Activated T-cell treated with anti-CD3 and anti-CD28 coated beads for 24 hours (primary cell): Measurements from ENCODE around the gene METTL24.
"Not testable (repeated sequence)": the region's sequence is repeated elsewhere in the genome, so short reads cannot be mapped to it uniquely, and the experiment has no call there.

ENCODE experiments used
- DNase-seq: peaks from one replicate; pipeline ENCODE4 v3.0.0-alpha.2; 2020; ENCODE audit warnings: low read depth

Gene METTL24

GRCh38 chr6:110315207-110315868 lies 42.8 kb downstream of the METTL24 start:
- no peak for DNase-seq

GRCh38 chr6:110310861-110311446 lies 47.2 kb downstream of the METTL24 start:
- DNase-seq: no peak

- not testable (repeated sequence) for DNase-seq
These were observed 48.7 kb downstream of the METTL24 start for GRCh38 chr6:110309432-110309831.

GRCh38 chr6:110307368-110307767 lies 50.8 kb downstream of the METTL24 start:
- DNase-seq: no peak

- not testable (repeated sequence) for DNase-seq
These were observed 52.3 kb downstream of the METTL24 start for GRCh38 chr6:110305832-110306231.

- not testable (repeated sequence) for DNase-seq
These were observed 54.5 kb downstream of the METTL24 start for GRCh38 chr6:110303692-110304091.

- DNase-seq: no peak
These were observed 59.2 kb downstream of the METTL24 start for GRCh38 chr6:110298916-110299315.

- DNase-seq: no peak
These were observed 59.7 kb downstream of the METTL24 start for GRCh38 chr6:110298411-110298810.

- DNase-seq: no peak
These were observed 61.7 kb downstream of the METTL24 start for GRCh38 chr6:110296241-110297025.

- DNase-seq: no peak
These were observed 62.5 kb downstream of the METTL24 start for GRCh38 chr6:110295451-110296165.

- no peak for DNase-seq
These were observed 70.4 kb downstream of the METTL24 start for GRCh38 chr6:110287462-110288341.

GRCh38 chr6:110285306-110286060 lies 72.7 kb downstream of the METTL24 start:
- DNase-seq: no peak

- DNase-seq: no peak
These were observed 73.3 kb downstream of the METTL24 start for GRCh38 chr6:110284855-110285254.

- no peak for DNase-seq
These were observed 74.5 kb downstream of the METTL24 start for GRCh38 chr6:110283657-110284056.

GRCh38 chr6:110282412-110282811 lies 75.7 kb downstream of the METTL24 start:
- DNase-seq: no peak

GRCh38 chr6:110277100-110277665 lies 81.0 kb downstream of the METTL24 start:
- no peak for DNase-seq

- not testable (repeated sequence) for DNase-seq
These were observed 85.4 kb downstream of the METTL24 start for GRCh38 chr6:110272781-110273180.

GRCh38 chr6:110271732-110272022 lies 86.5 kb downstream of the METTL24 start:
- DNase-seq: no peak

GRCh38 chr6:110270165-110270564 lies 88.0 kb downstream of the METTL24 start:
- DNase-seq: no peak

GRCh38 chr6:110269623-110270022 lies 88.5 kb downstream of the METTL24 start:
- DNase-seq: no peak

GRCh38 chr6:110266996-110267395 lies 91.2 kb downstream of the METTL24 start:
- DNase-seq: no peak
